ENCODE data around the gene KDM6A. TPM values are rescaled to one million over a fixed set of nuclear protein-coding genes. Genes with fewer than 3 reads are reported as not detected.

Gene KDM6A
- total RNA-seq, 8 experiments from 2014 or later, result 13.8 to 55.3 (median 16.7) TPM

Other genes with a start within 250 kb of the KDM6A start
- not detected for gene DUSP21, start 29.2 kb upstream of the KDM6A start, total RNA-seq